GM13977 (cell line): ENCODE results near the gene CENPS.
"Not testable (repeated sequence)": the region's sequence is repeated elsewhere in the genome, so short reads cannot be mapped to it uniquely, and the experiment has no call there.

Experiments
- DNase-seq: peaks from one replicate; pipeline ENCODE4 v3.0.0; 2012; ENCODE audit warnings: low spot score
- CTCF ChIP-seq: IDR thresholded peaks from 2 replicates; pipeline ENCODE4 v1.5.1; 2012; ENCODE audit warnings: mild to moderate bottlenecking, control low read depth; ENCODE audit not compliant: insufficient read depth; ENCODE audit errors: extremely low read depth, missing control alignments
- in situ Hi-C: fragments of 300-500 bp; cut with MboI; formaldehyde crosslinking; loops from one replicate; pipeline ENCODE4 v1.12.0; 2022; ENCODE audit warnings: low sequenced_read_pairs, low pct_unique_long_range_greater_than_20kb, mixed read lengths, inconsistent platforms; ENCODE audit not compliant: unreplicated experiment

The CENPS gene

DNA sequence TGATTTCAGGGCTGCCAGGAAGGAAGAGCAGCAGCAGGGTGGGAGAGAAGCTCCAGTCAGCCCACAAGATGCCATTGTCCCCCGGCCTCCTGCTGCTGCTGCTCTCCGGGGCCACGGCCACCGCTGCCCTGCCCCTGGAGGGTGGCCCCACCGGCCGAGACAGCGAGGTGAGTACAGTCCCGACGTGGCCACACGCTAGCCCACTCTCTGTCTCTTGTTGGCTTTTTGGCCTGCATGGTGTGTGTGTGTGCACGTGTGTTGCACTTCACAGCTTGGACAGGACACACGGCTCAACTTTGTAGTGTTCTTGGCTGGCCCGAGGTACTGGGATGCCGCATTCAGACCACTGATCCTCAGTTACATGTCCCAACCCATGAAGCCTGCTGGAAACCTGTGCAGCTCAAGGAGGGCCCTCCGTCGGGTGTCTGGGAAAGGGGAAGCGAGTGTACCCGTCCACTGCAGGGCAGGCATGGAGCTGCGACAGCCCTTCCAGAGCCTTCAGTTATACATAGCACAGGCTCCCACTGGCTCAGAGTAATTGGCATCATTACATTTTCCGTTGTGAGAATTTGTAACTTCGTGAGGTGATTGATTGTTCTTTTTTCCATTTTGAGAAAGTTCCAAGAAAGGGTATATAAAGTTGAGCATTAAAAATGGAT lies 20.1 kb downstream of the CENPS start:
- DNase-seq = no peak
- TF ChIP-seq CTCF = no peak
- in situ Hi-C loops = no loop called here

DNA sequence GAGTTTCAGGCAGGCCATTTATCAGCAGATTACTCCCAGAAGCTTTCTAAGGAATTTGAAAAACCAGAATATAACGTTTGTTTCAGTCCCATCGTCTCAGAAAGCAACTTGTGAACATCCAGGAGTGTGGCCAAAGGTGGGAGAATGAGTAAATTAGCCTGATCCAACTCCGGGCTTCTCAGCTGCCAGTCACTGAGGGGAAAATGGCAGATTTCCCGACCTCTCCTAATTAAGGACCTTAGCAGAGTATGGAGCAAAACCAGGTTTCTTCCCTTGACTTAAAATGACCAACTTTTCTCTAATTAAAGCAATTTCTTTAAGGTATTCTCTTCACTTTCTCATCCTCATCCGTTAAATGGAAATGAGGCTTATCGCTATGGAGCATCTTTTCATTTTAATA lies 20.6 kb downstream of the CENPS start:
- in situ Hi-C loops = no loop called here
- no peak for DNase-seq
- TF ChIP-seq CTCF = no peak

GRCh38 chr1:10451287-10451686 lies 21.1 kb downstream of the CENPS start:
- DNase-seq = no peak
- TF ChIP-seq CTCF = no peak
- in situ Hi-C loops = no loop called here

DNA sequence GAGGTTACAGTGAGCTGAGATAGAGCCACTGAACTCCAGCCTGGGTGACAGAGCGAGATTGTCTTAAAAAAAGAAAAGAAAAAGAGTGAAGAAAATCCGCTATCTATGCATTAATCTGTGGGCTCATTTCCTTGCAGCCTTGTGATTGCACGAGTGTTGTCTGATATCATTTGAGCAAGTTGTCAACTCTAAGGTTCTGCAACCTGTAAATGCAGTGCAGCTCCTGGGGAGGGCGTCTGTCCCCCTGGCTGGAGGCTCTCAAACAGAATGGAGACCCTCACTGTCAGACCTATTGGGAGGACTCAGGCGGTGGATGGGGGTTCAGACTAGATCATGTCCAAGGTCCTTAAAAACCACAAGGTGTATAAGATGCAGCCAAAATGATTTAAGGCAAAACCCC lies 25.8 kb downstream of the CENPS start:
- in situ Hi-C loops = no loop called here
- no peak for TF ChIP-seq CTCF
- no peak for DNase-seq

DNA sequence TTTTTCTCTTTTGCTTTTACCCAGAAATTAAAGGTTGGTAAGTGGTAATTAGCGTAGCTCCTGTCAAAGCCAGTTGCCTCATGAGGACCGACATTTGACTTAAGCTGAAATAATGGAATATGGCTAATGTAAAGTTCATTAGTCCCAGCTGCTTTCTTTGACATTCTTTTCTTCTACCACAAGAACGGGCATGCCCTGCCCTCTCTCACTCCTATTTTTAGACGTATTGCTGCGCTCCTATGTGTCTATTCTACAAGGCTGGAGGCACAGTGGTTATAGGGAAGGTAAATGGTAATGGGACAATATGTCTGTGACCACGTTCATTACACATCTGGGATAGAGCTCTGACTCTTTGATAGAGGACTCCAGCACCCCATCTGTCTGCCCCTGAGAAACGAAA lies 26.4 kb downstream of the CENPS start:
- DNase-seq = no peak
- in situ Hi-C loops = no loop called here
- no peak for TF ChIP-seq CTCF

DNA sequence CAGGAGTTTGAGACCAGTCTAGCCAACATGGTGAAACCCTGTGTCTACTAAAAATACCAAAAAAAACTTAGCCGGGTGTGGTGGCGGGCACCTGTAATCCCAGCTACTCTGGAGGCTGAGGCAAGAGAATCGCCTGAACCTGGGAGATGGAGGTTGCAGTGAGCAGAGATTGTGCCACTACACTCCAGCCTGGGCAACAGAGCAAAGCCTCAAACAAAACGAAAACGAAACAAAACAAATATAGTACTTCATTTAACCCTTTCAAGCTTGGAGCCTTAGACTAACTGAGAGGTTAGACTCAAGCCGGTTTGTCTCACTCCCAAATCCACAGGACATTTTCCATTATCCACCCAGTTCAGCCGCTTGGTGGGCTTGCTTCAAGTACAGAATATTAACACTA lies 27.2 kb downstream of the CENPS start:
- DNase-seq, in situ Hi-C loops: not testable (repeated sequence)

DNA sequence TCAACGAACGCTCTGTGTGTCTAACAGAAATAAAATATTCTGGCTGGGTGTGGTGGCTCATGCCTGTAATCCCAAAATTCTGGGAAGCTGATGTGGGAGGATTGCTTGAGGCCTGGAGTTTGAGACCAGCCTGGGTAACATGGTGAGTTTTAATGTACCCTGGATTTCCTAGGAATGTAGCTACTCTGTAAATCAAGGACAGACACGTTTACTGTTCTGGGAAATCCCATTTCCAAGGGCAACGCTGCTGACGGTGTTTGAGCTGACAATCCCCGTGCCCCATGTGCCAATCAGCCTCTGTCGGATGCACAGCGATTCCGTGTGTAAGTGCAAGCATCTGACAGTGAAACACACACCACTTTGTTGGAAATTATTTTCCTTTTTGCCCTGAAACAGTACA lies 27.6 kb downstream of the CENPS start:
- no peak for TF ChIP-seq CTCF
- in situ Hi-C loops = no loop called here
- no peak for DNase-seq
